Inflammatory macrophage treated with lipopolysaccharide for 1 hour (primary cell): ENCODE results near the gene MCFD2.
"Not testable (repeated sequence)": the region's sequence is repeated elsewhere in the genome, so short reads cannot be mapped to it uniquely, and the experiment has no call there.

Experiments
- DNase-seq, 2 donors: peaks; one replicate each; pipeline ENCODE4 v3.0.0-alpha.2; 2020 to 2022

Gene MCFD2

GRCh38 chr2:46900381-46900780 lies 15.2 kb downstream of the MCFD2 start:
- no peak for DNase-seq

GRCh38 chr2:46899053-46899452 lies 16.6 kb downstream of the MCFD2 start:
- DNase-seq: no peak

- DNase-seq: no peak
Observed at GRCh38 chr2:46898024-46898423, 17.6 kb downstream of the MCFD2 start.

DNA sequence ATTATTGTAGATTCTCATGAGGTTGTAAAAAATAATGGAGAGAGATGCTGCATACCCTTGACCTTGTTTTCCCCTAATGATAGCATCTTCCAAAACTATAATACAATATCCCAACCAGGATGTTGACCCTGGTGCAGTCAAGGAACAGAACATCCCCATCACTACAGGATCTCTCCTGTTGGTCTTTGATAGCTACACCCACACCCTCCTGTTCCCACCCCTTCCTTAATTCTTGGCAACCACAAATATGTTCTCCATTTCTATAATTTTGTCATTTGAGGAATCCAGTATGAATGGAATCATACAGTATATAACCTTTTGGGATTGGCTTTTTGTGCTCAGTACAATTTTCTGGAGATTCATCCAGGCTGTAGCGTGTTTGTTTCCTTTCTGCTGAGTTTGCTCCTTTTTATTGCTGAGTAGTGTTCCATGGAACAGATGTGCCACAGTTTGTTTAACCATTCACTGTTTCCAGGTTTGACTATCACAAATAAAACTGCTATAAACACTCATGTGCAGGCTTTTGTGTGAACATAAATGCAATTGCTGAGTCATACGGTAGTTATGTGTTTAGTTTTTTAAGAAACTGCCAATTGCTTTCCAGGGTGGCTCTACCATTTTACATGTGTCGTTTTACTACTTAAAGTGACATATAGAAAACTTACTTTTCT lies 22.2 kb downstream of the MCFD2 start:
- DNase-seq: no peak

DNA sequence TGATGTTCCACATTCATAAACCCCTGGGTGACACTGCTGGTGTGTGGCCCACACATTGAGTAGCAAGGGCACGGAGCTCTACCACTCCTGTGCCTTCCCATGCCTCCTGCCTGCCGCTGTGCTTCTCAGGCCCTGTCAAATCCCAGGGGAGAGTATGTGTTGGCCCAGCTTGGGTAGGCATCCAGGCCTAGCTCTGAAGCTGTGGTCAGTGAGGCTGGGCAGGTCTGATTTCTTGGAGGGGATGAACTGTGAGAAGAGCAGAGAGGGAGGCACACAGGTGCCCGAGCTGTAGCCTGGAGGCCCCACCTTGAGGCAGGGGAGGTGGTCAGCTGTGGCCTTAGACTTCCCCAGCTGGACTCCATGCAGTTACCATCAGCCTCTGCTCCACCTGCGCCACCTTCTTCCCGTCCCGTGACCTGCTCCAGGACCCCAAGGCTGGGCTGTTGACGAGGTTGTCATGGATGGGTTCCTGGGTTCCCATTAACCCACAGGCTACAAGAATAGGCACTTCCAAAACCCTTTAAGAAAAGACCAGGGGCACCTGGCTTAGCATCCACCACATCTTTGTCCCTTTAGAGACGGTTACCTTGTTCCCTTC lies 23.6 kb downstream of the MCFD2 start:
- no peak for DNase-seq

DNA sequence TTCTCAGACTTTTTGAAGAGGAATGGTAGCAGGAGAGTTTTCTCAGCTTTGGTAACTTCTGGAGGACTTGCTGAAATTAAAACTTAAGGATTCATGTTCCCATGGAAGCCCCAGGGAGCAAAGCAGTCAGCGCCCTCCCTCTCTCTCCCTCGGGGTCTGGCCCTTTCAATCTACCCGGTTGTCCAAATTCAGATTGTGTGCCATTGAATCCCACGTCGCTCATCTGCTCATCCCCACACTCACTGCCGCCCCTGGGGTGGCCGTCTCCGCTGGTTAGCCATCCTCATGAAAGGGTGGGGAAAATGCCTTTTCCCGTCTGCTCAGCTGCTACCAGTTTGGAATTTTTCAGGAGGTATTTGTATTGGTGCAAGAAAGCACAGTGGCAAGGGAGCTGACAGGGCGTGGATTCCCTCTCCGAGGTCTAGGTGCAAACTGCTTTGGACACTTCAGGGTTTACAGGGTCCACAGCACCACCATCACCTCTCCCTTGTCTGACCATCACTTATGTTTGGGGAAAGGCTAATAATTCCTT lies 27.1 kb downstream of the MCFD2 start:
- no peak for DNase-seq

- DNase-seq: no peak
Observed at GRCh38 chr2:46887028-46887885, 28.3 kb downstream of the MCFD2 start.

GRCh38 chr2:46886268-46887027 lies 29.2 kb downstream of the MCFD2 start:
- DNase-seq: peak in 1 of 2 donors; percentile 32

DNA sequence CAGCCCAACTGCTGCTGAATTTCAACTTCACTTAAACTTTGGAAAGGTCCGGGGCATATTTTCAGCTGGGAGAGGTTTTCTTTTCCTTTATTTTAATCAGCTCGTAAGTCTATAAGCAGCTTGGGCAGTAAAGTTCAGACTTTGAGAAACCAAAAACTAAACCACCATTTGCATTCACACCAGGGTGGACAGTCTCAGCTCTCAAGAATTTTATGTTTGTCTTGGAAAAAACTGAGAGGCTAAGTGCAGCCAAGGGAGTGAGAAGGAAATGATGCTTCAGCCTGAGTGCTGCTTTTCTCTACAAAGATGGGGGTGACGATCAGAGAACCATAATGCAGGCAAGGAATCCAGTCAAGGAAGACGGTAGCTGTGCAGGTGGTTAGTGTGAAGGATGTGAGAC lies 30.2 kb downstream of the MCFD2 start:
- no peak for DNase-seq

- no peak for DNase-seq
Observed at GRCh38 chr2:46879511-46879910, 36.1 kb downstream of the MCFD2 start.

DNA sequence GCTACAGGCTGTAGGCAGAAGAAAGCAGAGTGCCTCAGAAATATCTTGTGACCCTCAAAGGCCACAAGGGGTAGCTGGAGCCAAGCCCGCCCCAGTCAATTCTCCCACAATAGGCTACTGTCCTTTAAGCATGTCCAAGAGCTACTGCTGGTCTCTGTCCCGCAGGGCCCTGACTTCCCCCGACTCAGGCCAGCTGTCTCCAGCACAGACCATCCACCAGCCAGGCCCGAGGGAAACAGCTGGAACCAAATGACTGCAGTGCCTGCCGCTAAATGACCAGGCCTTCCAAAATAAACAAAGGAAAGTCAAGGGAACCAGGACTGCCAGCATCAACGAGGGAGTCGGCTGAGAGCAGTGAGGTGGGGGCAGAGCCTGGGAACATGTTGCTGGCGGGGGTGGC lies 36.7 kb downstream of the MCFD2 start:
- no peak for DNase-seq

- no peak for DNase-seq
Observed at GRCh38 chr2:46878240-46878877, 37.2 kb downstream of the MCFD2 start.

GRCh38 chr2:46877619-46878113 lies 37.9 kb downstream of the MCFD2 start:
- no peak for DNase-seq

DNA sequence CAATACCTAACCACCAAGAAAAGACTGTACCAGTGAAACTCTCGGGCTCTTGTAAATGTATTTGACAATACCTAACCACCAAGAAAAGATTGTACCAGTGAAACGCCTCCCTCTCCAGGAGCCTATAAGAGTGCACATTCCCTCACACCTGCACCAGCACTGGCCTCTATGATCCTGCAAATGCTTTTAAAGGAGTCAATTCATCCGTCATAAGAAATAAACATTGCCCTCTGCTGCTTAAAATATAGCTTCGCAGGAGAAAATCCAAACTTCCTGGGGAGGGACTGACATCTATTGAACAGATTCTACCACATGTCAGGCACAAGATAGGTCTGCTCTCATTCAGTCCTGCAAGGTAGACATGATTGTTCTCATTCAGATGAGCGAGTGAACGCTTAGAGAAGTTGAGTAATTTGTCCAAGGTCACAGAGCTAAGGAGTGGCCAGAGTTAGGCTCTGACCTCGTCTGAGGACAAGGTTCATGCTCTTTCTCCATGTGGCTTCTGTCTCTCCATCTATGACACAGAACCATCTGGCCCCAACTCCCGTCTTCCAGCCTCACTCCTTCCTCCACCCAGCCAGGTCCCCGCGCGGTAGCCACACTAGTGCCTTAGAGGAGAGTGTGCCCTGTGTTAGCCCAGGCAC lies 38.7 kb downstream of the MCFD2 start:
- DNase-seq: peak; percentile 61

- DNase-seq: not testable (repeated sequence)
Observed at GRCh38 chr2:46875962-46876689, 39.5 kb downstream of the MCFD2 start.

- no peak for DNase-seq
Observed at GRCh38 chr2:46875226-46875899, 40.2 kb downstream of the MCFD2 start.

- no peak for DNase-seq
Observed at GRCh38 chr2:46874236-46874929, 41.2 kb downstream of the MCFD2 start.

DNA sequence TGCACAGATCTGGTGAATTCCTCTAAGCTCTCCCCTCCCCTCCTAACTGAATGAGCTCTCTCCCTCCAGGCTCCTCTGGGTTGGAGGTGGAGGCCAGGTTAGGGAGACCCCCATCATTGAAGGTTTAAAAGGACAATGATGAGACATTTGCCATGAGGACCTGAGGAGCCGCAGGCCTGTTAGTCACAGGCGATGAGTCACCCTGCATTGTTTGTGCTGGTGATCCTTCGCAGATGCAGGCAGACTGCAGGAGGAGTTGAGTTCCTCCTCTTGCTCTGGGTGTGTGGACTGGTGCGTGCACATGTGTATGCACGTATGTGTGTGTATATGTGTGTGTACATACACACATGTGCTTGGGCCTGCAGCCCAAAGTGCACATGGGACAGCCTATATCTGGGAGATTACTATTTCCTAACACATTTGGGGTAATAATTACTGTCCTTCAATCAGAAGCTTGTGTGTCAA lies 42.0 kb downstream of the MCFD2 start:
- DNase-seq: peak; percentile 74 to 88

- DNase-seq: no peak
Observed at GRCh38 chr2:46872902-46873603, 42.6 kb downstream of the MCFD2 start.
